GM21737 (cell line): Measurements from ENCODE around the gene BRD1.

Source experiments
- ATAC-seq: cut with Tn5 transposase; IDR thresholded peaks from one replicate; pipeline ENCODE4 v1.9.1; 2021; ENCODE audit warnings: mild to moderate bottlenecking, moderate library complexity; ENCODE audit not compliant: unreplicated experiment

The BRD1 gene

GRCh38 chr22:49735411-49735900 is 92.2 kb downstream of the BRD1 start:
- no peak for ATAC-seq

- ATAC-seq = no peak
Observed at GRCh38 chr22:49734882-49735281, 92.8 kb downstream of the BRD1 start.

- no peak for ATAC-seq
Observed at GRCh38 chr22:49734390-49734789, 93.3 kb downstream of the BRD1 start.

- ATAC-seq = no peak
Observed at GRCh38 chr22:49733631-49734030, 94.0 kb downstream of the BRD1 start.

GRCh38 chr22:49730656-49731055 is 97.0 kb downstream of the BRD1 start:
- no peak for ATAC-seq

- no peak for ATAC-seq
Observed at GRCh38 chr22:49728570-49729271, 99.0 kb downstream of the BRD1 start.

GRCh38 chr22:49727881-49728569 is 99.6 kb downstream of the BRD1 start:
- ATAC-seq = no peak

- no peak for ATAC-seq
Observed at GRCh38 chr22:49727191-49727880, 100.3 kb downstream of the BRD1 start.

GRCh38 chr22:49726701-49727101 is 101.0 kb downstream of the BRD1 start:
- no peak for ATAC-seq

GRCh38 chr22:49726022-49726681 is 101.5 kb downstream of the BRD1 start:
- no peak for ATAC-seq

GRCh38 chr22:49725516-49725915 is 102.2 kb downstream of the BRD1 start:
- ATAC-seq = no peak

GRCh38 chr22:49724893-49725489 is 102.7 kb downstream of the BRD1 start:
- no peak for ATAC-seq

- no peak for ATAC-seq
Observed at GRCh38 chr22:49724030-49724892, 103.4 kb downstream of the BRD1 start.

- ATAC-seq = no peak
Observed at GRCh38 chr22:49723478-49724029, 104.1 kb downstream of the BRD1 start.
